ENCODE data around the gene DCDC2B.

GRCh38 chr1:32181065-32181464, 27.8 kb upstream of the DCDC2B start:
- TF ChIP-seq POLR2A (IDR thresholded peaks at IDR 0.05; ENCODE audit: low read length) (no peak), ELK1 (IDR thresholded peaks at IDR 0.05; ENCODE audit: low read depth, low read length) (no peak), RAD21 (conservative IDR thresholded peaks at IDR 0.05 in 1 of 2, IDR thresholded peaks at IDR 0.05 in 1 of 2) (no peak), NR3C1 (IDR thresholded peaks at IDR 0.05) (no peak), RFX5 (IDR thresholded peaks at IDR 0.05) (no peak), ZC3H11A (IDR thresholded peaks at IDR 0.05) (no peak), CHD2 (IDR thresholded peaks at IDR 0.05; ENCODE audit: low read length, partially characterized antibody) (no peak), EP300 (IDR thresholded peaks at IDR 0.05) (no peak), USF2 (IDR thresholded peaks at IDR 0.05) (no peak), MYC (IDR thresholded peaks at IDR 0.05; ENCODE audit: borderline replicate concordance, low read length) (no peak), KDM1A (IDR thresholded peaks at IDR 0.05; ENCODE audit: low read depth) (no peak)
- TF ChIP-seq, protein P1, sequence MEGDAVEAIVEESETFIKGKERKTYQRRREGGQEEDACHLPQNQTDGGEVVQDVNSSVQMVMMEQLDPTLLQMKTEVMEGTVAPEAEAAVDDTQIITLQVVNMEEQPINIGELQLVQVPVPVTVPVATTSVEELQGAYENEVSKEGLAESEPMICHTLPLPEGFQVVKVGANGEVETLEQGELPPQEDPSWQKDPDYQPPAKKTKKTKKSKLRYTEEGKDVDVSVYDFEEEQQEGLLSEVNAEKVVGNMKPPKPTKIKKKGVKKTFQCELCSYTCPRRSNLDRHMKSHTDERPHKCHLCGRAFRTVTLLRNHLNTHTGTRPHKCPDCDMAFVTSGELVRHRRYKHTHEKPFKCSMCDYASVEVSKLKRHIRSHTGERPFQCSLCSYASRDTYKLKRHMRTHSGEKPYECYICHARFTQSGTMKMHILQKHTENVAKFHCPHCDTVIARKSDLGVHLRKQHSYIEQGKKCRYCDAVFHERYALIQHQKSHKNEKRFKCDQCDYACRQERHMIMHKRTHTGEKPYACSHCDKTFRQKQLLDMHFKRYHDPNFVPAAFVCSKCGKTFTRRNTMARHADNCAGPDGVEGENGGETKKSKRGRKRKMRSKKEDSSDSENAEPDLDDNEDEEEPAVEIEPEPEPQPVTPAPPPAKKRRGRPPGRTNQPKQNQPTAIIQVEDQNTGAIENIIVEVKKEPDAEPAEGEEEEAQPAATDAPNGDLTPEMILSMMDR (IDR thresholded peaks at IDR 0.05): no peak
- TF ChIP-seq, protein P2, sequence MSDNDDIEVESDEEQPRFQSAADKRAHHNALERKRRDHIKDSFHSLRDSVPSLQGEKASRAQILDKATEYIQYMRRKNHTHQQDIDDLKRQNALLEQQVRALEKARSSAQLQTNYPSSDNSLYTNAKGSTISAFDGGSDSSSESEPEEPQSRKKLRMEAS (IDR thresholded peaks at IDR 0.05): no peak
- TF ChIP-seq, protein P3, sequence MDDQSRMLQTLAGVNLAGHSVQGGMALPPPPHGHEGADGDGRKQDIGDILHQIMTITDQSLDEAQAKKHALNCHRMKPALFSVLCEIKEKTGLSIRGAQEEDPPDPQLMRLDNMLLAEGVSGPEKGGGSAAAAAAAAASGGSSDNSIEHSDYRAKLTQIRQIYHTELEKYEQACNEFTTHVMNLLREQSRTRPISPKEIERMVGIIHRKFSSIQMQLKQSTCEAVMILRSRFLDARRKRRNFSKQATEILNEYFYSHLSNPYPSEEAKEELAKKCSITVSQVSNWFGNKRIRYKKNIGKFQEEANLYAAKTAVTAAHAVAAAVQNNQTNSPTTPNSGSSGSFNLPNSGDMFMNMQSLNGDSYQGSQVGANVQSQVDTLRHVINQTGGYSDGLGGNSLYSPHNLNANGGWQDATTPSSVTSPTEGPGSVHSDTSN (IDR thresholded peaks at IDR 0.05): no peak
